WTC11 (cell line): ENCODE results near the gene FOXJ1. TPM values are rescaled to one million over a fixed set of nuclear protein-coding genes. Genes with fewer than 3 reads are reported as not detected.
A peak's percentile ranks its signal among the peaks of the same experiment; 100 is the strongest.

ENCODE experiments used
- ATAC-seq: fragments of 200-7000 bp; cut with Tn5 transposase; 2 replicates; pipeline ENCODE4 v1.10.0; 2021; ENCODE audit warnings: mild to moderate bottlenecking, moderate library complexity
- CTCF ChIA-PET: fragments of 300-600 bp; sonication (Branson Sonifier 250); formaldehyde crosslinking; loops from one replicate; lab custom pipeline; 2021; ENCODE audit warnings: antibody characterized with exemption; lab: Charles Lee
- POLR2A ChIA-PET: fragments of 350-600 bp; sonication (Branson Sonifier 250); formaldehyde crosslinking; loops from one replicate; lab custom pipeline; 2021; ENCODE audit warnings: antibody characterized with exemption; lab: Charles Lee
- DNase-seq: peaks from one replicate; pipeline ENCODE4 v3.0.0; 2021; ENCODE audit warnings: low spot score
- H3K27ac Mint-ChIP-seq: 2 replicates; pipeline ENCODE4 v1.8.0; 2021; ENCODE audit warnings: mixed read lengths
- H3K27me3 Mint-ChIP-seq: 2 replicates; pipeline ENCODE4 v1.8.0; 2021; ENCODE audit warnings: low read depth, mild to moderate bottlenecking, moderate library complexity, mixed read lengths
- H3K36me3 Mint-ChIP-seq: 2 replicates; pipeline ENCODE4 v1.8.0; 2021; ENCODE audit warnings: mixed read lengths
- H3K4me1 Mint-ChIP-seq: 2 replicates; pipeline ENCODE4 v1.8.0; 2022; ENCODE audit warnings: mixed read lengths
- H3K4me3 Mint-ChIP-seq: 2 replicates; pipeline ENCODE4 v1.8.0; 2021; ENCODE audit warnings: mild to moderate bottlenecking, moderate library complexity, mixed read lengths
- H3K9me3 Mint-ChIP-seq: 2 replicates; pipeline ENCODE4 v1.8.0; 2021; ENCODE audit warnings: mixed read lengths
- ATF1 ChIP-seq: sonication (generic); formaldehyde crosslinking; IDR thresholded peaks from 2 replicates; pipeline ENCODE4 v1.8.1; 2023; ENCODE audit warnings: mild to moderate bottlenecking, moderate library complexity, missing genetic modification reagents
- EMX1 ChIP-seq: fragments of 250-450 bp; sonication (Bioruptor Pico); IDR thresholded peaks from 2 replicates; pipeline ENCODE4 v1.8.0; 2021; ENCODE audit warnings: mild to moderate bottlenecking
- ESRRA ChIP-seq: sonication (generic); formaldehyde crosslinking; IDR thresholded peaks from 2 replicates; pipeline ENCODE4 v1.8.1; 2022; ENCODE audit warnings: mild to moderate bottlenecking, missing genetic modification reagents, borderline replicate concordance
- ETV6 ChIP-seq: sonication (generic); formaldehyde crosslinking; IDR thresholded peaks from 2 replicates; pipeline ENCODE4 v1.8.1; 2022; ENCODE audit warnings: mild to moderate bottlenecking, missing genetic modification reagents
- FOXK1 ChIP-seq: sonication (generic); formaldehyde crosslinking; IDR thresholded peaks from 2 replicates; pipeline ENCODE4 v1.8.0; 2022; ENCODE audit warnings: mild to moderate bottlenecking, moderate library complexity, missing genetic modification reagents
- FOXP4 ChIP-seq: sonication (generic); formaldehyde crosslinking; IDR thresholded peaks from 2 replicates; pipeline ENCODE4 v1.8.0; 2022; ENCODE audit warnings: mild to moderate bottlenecking, missing genetic modification reagents
- GABPB1 ChIP-seq: sonication (generic); formaldehyde crosslinking; IDR thresholded peaks from 2 replicates; pipeline ENCODE4 v1.8.1; 2023; ENCODE audit warnings: mild to moderate bottlenecking, missing genetic modification reagents
- HMGXB4 ChIP-seq: sonication (generic); formaldehyde crosslinking; IDR thresholded peaks from 2 replicates; pipeline ENCODE4 v1.8.1; 2023; ENCODE audit warnings: mild to moderate bottlenecking, moderate library complexity, missing genetic modification reagents
- MAX ChIP-seq: sonication (generic); formaldehyde crosslinking; IDR thresholded peaks from 2 replicates; pipeline ENCODE4 v1.8.0; 2022; ENCODE audit warnings: mild to moderate bottlenecking, missing genetic modification reagents
- PRDM15 ChIP-seq: sonication (generic); formaldehyde crosslinking; IDR thresholded peaks from 2 replicates; pipeline ENCODE4 v1.8.0; 2022; ENCODE audit warnings: missing genetic modification reagents
- SP1 ChIP-seq: sonication (generic); formaldehyde crosslinking; conservative IDR thresholded peaks from 2 replicates; pipeline ENCODE4 v1.8.1; 2022; ENCODE audit warnings: missing genetic modification reagents
- TEAD1 ChIP-seq: sonication (generic); formaldehyde crosslinking; IDR thresholded peaks from 2 replicates; pipeline ENCODE4 v1.8.0; 2022; ENCODE audit warnings: mild to moderate bottlenecking, missing genetic modification reagents
- TEAD4 ChIP-seq: sonication (generic); formaldehyde crosslinking; IDR thresholded peaks from 2 replicates; pipeline ENCODE4 v1.8.0; 2022; ENCODE audit warnings: mild to moderate bottlenecking, missing genetic modification reagents
- ZNF232 ChIP-seq: sonication (generic); formaldehyde crosslinking; IDR thresholded peaks from 2 replicates; pipeline ENCODE4 v1.8.0; 2022; ENCODE audit warnings: mild to moderate bottlenecking, missing genetic modification reagents
- ZNF263 ChIP-seq: sonication (generic); formaldehyde crosslinking; IDR thresholded peaks from 2 replicates; pipeline ENCODE4 v1.8.1; 2022; ENCODE audit warnings: low read depth, mild to moderate bottlenecking, moderate library complexity, missing genetic modification reagents
- ZNF281 ChIP-seq: sonication (generic); formaldehyde crosslinking; IDR thresholded peaks from 2 replicates; pipeline ENCODE4 v1.8.0; 2023; ENCODE audit warnings: mild to moderate bottlenecking, missing genetic modification reagents
- ZNF317 ChIP-seq: sonication (generic); formaldehyde crosslinking; IDR thresholded peaks from 2 replicates; pipeline ENCODE4 v1.8.1; 2023; ENCODE audit warnings: low read depth, mild to moderate bottlenecking, moderate library complexity, missing genetic modification reagents, borderline replicate concordance
- ZNF396 ChIP-seq: fragments of 250-450 bp; sonication (Bioruptor Pico); IDR thresholded peaks from 2 replicates; pipeline ENCODE4 v1.8.0; 2021; ENCODE audit warnings: mild to moderate bottlenecking, moderate library complexity, borderline replicate concordance
- ZNF423 ChIP-seq: fragments of 250-450 bp; sonication (Bioruptor Pico); IDR thresholded peaks from 2 replicates; pipeline ENCODE4 v2.1.2; 2022; ENCODE audit warnings: mild to moderate bottlenecking, moderate library complexity
- total RNA-seq: library from RNA; stranded (reverse); gene quantifications from 3 replicates; pipeline ENCODE4 v1.2.3, GENCODE V29; 2021
- TF ChIP-seq, protein P1 (sequence below): sonication (generic); formaldehyde crosslinking; IDR thresholded peaks from 2 replicates; pipeline ENCODE4 v1.8.0; 2022; ENCODE audit warnings: mild to moderate bottlenecking, missing genetic modification reagents
- TF ChIP-seq, protein P2 (sequence below): sonication (generic); formaldehyde crosslinking; IDR thresholded peaks from 2 replicates; pipeline ENCODE4 v1.8.1; 2023; ENCODE audit warnings: mild to moderate bottlenecking, missing genetic modification reagents, moderate library complexity
- TF ChIP-seq, protein P3 (sequence below): sonication (generic); formaldehyde crosslinking; IDR thresholded peaks from 2 replicates; pipeline ENCODE4 v1.8.1; 2023; ENCODE audit warnings: mild to moderate bottlenecking, missing genetic modification reagents, moderate library complexity

FOXJ1 gene
- total RNA-seq, 1 experiment from 2014 or later: 11.8 TPM

DNA sequence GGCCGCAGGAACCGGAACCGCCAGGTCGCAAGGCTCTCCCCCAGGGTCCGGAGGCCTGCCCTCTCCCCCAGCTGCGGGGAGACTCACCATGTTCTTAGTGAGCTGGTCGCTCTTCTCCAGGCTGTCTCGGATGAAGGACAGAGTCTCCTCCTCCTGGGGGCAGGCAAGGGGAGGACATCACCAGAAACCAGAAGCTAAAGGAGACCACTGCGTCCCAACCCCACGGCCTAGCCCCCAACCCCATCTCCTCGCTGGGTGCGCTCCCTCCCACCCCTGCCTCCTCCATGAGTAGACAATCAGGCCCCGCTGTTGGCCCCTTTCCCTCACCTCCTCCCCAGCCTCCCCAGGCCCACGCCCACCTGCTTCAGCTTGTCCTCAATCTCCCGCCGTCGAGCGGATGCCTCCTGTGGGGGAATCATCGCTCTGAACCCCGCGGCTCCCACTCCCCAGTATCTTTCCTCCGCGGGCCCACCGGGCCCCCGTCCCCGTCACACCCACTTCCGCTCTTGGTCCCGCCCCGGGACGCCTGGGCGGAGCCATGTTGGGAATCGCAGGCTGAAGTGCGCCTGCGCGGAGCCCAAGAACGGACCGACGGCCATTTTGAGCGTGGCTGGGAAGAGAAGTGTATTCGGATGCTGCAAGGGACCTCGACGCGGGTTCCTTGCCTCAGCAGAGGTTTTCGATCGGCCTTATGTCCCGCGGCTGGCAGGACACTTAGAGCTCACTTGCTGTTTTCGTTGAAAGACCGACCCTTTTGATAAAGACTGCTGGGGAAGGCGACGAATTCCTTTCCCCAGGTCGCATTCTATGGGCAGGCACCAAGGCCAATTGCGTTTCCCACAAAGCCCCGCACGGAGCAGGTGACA lies 37.5 kb downstream of the FOXJ1 start, which contains the start of gene EXOC7:
TSS of gene EXOC7 (minus strand) at position 514 of the 866 bp plus-strand sequence. CDS start at position 419, 95 bp downstream.
- Mint-ChIP-seq H3K36me3 (peaks cover 29% of the 10 kb centered on the region), H3K9me3 (no peaks in the 10 kb centered on the region), H3K27me3 (no peaks in the 10 kb centered on the region; the same call in 1 of the 2 replicates), H3K4me1 (peaks cover 28% of the 10 kb centered on the region), H3K27ac (peak within 1 kb of the TSS; percentile 97)
- ChIA-PET POLR2A (interaction anchor here (0.9 to 1.0 kb wide), 2 partner anchors 27 to 459 kb away, joined by 3 read pairs; no protein-coding TSS in a partner anchor), CTCF (interaction anchor here (0.7 to 3.0 kb wide), 12 partner anchors 18 to 198 kb away, joined by 3 to 19 read pairs (median 3); no protein-coding TSS in a partner anchor)
- DNase-seq (peak; percentile 92), ATAC-seq (peak; percentile 72)
- TF ChIP-seq ZNF281 (CRISPR knock-in tag) (no peak; the same call in 1 of the 2 replicates), TEAD4 (CRISPR knock-in tag) (0 out of 2 replicates have a peak, but pooled peaks have one; percentile 7), ETV6 (CRISPR knock-in tag) (peak; percentile 85), MAX (CRISPR knock-in tag) (peak; percentile 76; the same call in 1 of the 2 replicates), ZNF396 (CRISPR knock-in tag) (no peak), PRDM15 (CRISPR knock-in tag) (peak; percentile 47; the same call in 1 of the 2 replicates), TEAD1 (CRISPR knock-in tag) (peak; percentile 36; the same call in 1 of the 2 replicates), FOXK1 (peak; percentile 39; the same call in 1 of the 2 replicates), ZNF317 (no peak), GABPB1 (CRISPR knock-in tag) (peak; percentile 65; the same call in 1 of the 2 replicates), ZNF263 (CRISPR knock-in tag) (no peak), ZNF232 (CRISPR knock-in tag) (peak; percentile 55; the same call in 1 of the 2 replicates), SP1 (CRISPR knock-in tag) (peak; percentile 77), ZNF423 (no peak), ESRRA (CRISPR knock-in tag) (no peak), FOXP4 (CRISPR knock-in tag) (peak; percentile 45; the same call in 1 of the 2 replicates), HMGXB4 (CRISPR knock-in tag) (peak; percentile 18; the same call in 1 of the 2 replicates), EMX1 (CRISPR knock-in tag) (no peak), ATF1 (CRISPR knock-in tag) (no peak)
- TF ChIP-seq, protein P1, sequence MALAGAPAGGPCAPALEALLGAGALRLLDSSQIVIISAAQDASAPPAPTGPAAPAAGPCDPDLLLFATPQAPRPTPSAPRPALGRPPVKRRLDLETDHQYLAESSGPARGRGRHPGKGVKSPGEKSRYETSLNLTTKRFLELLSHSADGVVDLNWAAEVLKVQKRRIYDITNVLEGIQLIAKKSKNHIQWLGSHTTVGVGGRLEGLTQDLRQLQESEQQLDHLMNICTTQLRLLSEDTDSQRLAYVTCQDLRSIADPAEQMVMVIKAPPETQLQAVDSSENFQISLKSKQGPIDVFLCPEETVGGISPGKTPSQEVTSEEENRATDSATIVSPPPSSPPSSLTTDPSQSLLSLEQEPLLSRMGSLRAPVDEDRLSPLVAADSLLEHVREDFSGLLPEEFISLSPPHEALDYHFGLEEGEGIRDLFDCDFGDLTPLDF (CRISPR knock-in tag): 0 out of 2 replicates have a peak, but pooled peaks have one; percentile 24
- TF ChIP-seq, protein P2, sequence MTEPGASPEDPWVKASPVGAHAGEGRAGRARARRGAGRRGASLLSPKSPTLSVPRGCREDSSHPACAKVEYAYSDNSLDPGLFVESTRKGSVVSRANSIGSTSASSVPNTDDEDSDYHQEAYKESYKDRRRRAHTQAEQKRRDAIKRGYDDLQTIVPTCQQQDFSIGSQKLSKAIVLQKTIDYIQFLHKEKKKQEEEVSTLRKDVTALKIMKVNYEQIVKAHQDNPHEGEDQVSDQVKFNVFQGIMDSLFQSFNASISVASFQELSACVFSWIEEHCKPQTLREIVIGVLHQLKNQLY (CRISPR knock-in tag): no peak
- TF ChIP-seq, protein P3, sequence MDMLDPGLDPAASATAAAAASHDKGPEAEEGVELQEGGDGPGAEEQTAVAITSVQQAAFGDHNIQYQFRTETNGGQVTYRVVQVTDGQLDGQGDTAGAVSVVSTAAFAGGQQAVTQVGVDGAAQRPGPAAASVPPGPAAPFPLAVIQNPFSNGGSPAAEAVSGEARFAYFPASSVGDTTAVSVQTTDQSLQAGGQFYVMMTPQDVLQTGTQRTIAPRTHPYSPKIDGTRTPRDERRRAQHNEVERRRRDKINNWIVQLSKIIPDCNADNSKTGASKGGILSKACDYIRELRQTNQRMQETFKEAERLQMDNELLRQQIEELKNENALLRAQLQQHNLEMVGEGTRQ (CRISPR knock-in tag): 0 out of 2 replicates have a peak, but pooled peaks have one; percentile 28
- TF ChIP-seq, all 79 proteins: peak for 13
- H3K4me3 Mint-ChIP-seq: peak within 1 kb of the TSS; percentile 88
